ENCODE data around the gene COL5A2.
A peak's percentile ranks its signal among the peaks of the same experiment; 100 is the strongest.

Gene COL5A2

DNA sequence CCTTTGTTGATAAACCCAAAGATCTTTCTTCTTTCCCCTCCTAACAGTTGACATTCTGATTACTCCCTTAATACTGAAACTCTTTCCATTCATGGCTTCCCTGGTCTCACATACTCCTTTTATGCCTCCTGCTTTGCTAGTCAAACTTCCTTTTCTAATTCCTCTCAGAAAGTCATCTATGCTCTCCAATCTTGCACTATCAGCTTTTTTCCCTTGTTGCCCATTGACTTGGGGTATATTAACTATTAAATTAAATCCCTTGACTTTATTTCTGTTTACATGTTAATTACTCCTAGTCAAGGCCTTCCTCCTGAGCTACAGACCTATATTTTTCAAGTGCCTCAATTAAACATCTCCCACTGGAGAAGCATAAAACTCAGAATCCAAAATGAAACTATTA lies 3.6 kb upstream of the COL5A2 start:
- H3K4me3 ChIP-seq, result no peak overlapping the region
- H3K27ac ChIP-seq, result no peak overlapping the region

DNA sequence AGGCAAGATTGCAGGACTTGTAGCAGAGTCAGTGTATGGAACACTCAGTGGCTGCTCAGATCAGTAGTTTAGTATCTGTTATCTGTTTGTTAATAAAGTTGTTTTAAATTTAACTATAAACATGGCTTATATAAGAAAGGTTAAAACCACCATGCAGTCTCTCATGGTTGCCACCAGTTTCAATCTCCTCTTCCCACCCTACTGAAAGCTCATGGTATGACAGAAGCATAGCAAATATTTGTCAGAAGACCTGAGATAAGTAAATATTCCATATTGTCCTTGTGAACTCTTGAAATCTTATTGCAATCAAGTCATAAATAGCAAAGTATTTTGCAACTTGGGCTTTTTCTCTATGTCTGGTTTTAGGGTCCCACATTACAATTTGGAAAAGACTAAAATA lies 2.1 kb upstream of the COL5A2 start:
- H3K4me3 ChIP-seq, result no peak overlapping the region
- no peak overlapping the region for H3K27ac ChIP-seq

DNA sequence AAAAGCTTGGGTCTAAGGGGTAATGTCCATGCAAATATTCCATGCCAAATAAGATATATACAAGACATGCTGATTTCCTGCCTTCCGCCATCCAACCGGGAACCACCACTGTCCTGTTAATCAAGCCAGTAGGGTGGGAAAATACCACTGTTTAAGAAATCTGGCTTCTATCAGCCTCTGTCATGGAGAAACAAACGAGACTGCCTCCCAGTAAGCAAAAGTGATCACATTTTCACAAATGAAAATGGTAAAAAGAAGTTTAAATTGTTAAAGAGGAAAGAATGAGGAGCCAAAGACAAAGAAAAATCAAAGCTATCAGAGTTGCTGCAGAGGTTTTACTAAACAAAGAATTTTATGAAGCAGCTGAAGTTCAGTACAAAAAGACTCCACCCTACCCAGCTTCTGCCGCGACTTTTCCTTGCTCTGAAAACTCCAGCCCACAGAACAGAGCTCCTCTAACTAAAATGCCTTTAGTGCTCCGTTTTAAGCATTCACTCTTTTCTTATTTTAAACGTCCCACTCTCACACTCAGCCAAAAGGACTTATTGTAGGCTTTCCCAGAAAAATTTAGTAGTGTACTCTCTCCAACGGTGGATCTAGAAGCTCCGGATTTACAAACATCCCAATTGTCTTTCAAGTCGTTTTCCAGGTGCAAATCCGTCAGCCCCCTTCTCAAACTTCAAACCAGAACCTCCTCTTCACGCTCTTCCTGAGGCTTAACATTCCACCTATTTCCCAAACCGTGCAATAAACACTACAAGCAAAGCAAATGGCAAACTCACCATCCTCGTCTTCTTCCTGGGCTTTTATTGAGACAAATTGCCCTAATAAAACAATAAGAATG lies 613 bp downstream of the COL5A2 start:
- Histone ChIP-seq H3K27ac (peak overlapping the region in 19 of 21 experiments; percentile 45 to 89 (median 74)), H3K4me3 (peak overlapping the region; percentile 24 to 51 (median 42))

DNA sequence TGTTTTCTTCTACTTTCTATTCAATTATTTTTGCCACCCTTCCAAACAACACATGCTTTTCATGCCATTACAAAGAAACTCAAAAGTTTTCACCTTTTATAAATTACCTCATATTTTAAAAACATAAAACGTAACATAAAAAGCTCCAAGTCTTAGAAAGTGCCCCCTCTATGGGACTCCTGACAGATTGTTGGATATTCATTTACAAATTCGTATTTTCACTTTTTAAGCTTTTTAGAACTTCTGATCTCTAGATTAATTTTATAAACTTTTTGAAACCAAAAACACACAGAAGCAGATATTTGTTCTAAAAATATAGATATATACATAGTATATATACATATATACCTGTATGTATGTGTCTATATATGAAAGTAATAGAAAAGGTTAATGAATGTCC lies 1.5 kb downstream of the COL5A2 start:
- peak overlapping the region in 15 of 21 experiments; percentile 1 to 89 (median 74) for H3K27ac ChIP-seq
- peak overlapping the region; percentile 24 to 51 (median 42) for H3K4me3 ChIP-seq

DNA sequence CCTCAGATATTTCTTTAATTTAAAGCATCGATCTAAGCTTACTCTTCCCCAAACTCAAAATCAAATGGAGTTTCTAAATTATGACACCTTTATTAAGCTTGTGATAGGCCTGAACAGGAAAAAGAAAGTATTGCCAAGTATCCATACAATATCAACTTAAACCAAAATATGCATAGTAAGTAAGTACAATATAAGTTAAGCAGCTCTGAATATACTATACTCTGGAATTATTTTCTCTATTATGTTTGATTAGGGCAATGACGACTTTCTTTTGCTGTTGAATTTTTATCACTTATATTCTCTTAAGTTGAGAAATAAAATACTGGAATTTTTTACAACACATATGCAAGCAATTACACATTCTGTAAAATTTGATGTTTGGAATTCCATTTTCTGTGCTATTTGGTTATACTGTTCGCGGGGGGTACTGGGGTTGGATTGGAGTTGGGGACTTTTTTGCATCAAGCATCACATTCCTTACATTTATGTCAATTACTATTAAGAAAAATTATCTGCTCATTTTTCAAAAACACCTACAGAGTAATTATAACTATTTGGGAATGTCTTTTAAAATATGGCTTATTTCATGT lies 2.2 kb downstream of the COL5A2 start:
- peak overlapping the region in 12 of 21 experiments; percentile 1 to 89 (median 62) for H3K27ac ChIP-seq

DNA sequence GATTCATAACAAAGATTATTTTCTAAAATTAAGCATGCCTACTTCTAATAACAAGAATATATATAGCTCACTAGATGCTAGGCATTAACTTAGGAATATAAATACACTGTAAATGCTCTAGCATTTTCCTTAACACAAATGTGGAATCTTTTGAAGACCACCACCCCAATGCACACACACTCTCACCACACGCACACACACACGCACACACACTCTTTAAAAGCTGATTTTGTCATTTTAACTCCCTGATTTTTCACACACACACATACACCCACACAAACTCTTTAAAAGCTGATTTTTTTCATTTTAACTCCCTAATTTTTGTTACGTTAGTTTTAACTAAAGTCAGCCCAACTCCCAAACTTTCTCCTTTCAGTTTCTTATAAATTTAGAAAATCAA lies 3.0 kb downstream of the COL5A2 start:
- Histone ChIP-seq H3K27ac (peak overlapping the region in 10 of 21 experiments; percentile 30 to 89 (median 57)), H3K4me3 (peak overlapping the region; percentile 1 to 51 (median 42))

More for the DNA sequence above, 2.2 kb downstream of the COL5A2 start:
- peak overlapping the region in 6 of 7 experiments; percentile 24 to 51 (median 43) for H3K4me3 ChIP-seq

DNA sequence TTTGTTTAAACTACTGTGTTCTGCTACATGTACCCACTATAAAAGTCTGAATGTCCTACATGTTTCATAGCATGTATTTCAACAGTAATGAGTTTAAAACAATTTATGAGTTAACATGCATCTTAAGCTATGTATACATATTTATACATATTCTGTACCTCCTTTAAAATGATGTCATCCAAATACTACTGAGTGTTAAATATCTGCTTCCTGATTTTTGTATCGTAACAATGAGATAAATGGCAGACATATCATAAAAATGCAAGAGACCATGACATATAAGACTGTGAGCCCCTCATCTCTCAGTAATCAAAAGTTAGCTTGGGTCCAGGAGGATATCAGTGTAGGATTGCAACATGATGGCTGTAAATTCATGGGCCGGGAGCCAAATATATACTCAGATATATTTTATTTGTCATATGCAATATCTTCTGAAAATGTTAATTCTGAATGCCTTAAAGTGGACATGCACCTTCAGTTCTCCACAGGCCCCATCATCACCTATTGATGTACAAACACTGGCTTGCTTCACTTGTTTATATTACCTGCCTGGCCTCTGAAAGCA lies 3.6 kb downstream of the COL5A2 start:
- peak overlapping the region in 5 of 7 experiments; percentile 1 to 51 (median 42) for H3K4me3 ChIP-seq
- peak overlapping the region in 2 of 21 experiments; percentile 81 to 89 for H3K27ac ChIP-seq

DNA sequence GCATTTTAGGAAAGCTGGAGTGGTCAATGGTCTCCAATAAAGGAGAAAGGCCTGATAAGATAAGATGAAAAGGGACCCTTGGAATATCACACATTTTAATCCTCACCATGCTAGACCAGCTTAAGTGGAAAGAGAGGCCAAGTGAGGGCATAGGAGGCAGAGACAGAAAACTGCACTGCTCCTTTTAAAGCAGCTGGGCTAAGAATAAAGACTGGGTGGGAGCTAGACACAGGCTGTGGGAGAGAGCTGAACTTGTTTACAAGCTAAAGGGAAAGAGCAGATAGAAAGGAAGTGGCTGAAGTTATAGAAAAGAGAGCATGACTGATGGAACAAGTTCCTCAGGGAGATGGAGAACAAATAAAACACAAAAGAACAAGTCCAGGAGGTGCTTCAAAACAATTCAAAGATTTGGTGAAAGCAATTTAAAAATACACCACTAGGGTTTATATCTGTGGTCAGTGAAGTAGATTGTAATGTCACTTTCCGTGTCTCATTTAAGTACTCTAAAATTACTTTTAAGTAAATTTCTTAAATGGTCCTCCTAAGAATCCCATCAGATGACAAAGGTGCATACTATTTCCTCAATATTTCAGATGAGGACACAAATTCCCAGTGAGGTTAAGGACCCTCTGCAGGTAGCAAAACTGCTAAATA lies 7.5 kb downstream of the COL5A2 start:
- H3K4me3 ChIP-seq, result no peak overlapping the region
- H3K27ac ChIP-seq, result peak overlapping the region in 4 of 21 experiments; percentile 1 to 34 (median 11)

DNA sequence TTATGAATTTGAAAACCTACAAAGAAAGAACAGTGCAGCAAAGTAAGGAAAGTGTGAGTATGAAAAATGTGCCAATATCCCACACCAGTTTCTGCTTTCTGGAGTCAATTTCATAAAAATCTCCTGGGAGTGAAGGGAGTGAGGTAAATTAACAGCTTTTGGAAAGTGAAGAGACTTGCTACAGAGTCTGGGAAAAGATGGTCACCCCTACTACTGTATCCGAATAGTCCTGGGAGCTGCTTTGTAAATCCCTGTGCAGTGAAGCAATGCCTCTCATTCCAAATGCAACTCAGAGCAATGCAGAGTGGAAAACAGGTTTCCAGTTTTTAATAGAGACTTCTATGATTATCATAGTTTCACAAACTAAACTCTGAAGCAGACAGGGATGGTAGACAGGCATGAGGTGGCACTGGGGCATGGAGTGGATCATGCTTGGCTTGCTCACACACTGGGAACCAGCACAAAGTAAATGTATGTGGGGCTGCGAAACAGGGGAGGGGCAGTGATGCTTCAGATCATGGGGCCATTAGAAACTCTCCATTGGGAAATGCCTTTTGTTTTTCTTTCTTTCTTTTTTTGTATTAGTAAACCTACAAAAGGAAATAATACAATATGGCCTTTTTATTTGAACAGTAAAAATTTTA lies 10.6 kb downstream of the COL5A2 start:
- peak overlapping the region in 1 of 21 experiments; percentile 42 for H3K27ac ChIP-seq

DNA sequence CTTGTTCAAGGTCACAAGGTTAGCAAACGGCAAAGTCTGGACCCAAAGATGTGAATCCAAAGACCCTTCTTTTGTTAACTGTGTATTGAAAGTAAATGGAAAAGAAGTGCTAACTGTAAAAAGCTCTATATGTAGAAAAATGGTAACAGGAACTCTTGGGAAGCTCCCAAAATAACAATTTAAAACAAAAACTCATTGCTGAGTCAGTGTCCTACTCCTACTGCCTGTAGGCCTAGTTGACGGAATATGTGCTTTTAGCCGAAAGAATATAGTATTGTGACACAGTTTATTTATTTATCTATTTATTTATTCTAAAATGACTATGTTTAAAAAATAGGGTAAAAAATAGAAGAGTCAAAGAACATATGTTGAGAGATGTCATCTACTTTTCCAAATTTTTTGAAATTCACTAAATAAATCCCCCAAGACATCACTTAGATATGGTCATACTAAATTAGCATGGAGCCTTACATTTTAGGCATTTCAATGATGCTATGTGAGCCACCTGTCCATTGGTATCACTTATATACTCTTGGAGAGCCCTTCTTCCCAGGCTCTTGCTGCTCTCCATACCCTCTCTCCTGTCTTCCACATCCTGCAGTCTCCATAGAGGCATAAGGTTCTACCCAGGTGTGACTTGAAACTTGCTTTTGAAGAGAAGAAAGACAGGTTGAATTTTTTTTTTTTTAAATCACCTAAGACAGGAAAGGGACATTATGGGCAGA lies 13.7 kb downstream of the COL5A2 start:
- peak overlapping the region in 1 of 21 experiments; percentile 5 for H3K27ac ChIP-seq
- H3K4me3 ChIP-seq, result no peak overlapping the region

More for the DNA sequence above, 10.6 kb downstream of the COL5A2 start:
- no peak overlapping the region for H3K4me3 ChIP-seq

DNA sequence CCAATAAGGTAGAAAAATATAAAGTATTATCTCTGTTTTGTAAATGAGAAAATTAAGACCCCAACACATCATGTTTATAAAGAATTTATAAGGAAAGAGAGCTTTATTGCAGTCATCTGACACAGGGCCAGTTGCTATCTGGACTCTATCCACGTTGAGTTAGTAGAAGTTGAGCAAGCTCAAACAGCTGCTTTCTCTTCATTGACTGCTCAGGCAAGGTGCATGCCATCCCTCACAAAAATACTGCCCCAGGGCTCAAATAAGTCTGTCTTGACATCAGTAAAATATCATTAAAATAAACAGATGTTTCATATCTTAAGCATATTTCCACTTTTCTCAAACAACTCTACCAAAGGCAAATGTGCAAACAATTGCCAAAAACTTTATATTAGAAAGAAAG lies 14.8 kb downstream of the COL5A2 start:
- Histone ChIP-seq H3K4me3 (no peak overlapping the region), H3K27ac (peak overlapping the region in 1 of 21 experiments; percentile 15)

DNA sequence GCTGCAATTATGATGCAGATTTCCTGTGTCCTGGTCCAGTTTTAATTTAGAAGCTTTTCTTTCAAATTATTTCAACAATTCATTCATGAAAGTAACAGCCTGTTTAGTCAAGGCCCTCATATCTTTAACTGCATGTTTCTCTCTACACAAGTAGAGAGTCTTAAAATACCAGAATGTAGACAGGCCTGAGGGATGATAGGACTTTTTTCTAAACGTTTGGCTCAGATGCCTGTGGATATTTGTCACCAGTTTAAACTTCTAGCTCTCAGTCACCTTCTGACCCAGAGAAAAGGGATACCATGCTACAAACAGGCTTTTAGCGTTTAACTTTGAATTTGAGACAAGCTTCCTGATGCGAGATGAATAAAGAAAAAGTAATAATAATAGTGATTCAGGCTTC lies 15.7 kb downstream of the COL5A2 start:
- peak overlapping the region in 1 of 21 experiments; percentile 20 for H3K27ac ChIP-seq

DNA sequence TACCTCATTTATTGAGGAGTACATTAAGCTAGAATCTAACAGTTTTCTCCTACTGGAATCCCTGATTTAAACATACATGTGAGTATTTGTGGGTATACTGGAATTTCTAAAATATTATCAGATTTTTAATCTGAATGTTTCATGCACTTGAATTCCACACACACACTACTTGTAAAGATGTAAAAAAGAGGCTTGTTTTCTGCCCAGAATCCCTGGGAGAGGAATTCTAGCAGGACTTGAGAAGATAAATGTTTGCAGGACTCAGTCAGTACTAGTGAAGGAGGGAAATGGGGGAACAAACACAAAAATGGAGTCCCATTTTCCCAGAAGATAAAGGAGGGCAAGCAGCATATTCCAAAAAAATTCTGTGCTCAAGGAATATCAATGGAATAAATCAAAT lies 17.0 kb downstream of the COL5A2 start:
- Histone ChIP-seq H3K4me3 (no peak overlapping the region), H3K27ac (no peak overlapping the region)

More for the DNA sequence above, 15.7 kb downstream of the COL5A2 start:
- no peak overlapping the region for H3K4me3 ChIP-seq

DNA sequence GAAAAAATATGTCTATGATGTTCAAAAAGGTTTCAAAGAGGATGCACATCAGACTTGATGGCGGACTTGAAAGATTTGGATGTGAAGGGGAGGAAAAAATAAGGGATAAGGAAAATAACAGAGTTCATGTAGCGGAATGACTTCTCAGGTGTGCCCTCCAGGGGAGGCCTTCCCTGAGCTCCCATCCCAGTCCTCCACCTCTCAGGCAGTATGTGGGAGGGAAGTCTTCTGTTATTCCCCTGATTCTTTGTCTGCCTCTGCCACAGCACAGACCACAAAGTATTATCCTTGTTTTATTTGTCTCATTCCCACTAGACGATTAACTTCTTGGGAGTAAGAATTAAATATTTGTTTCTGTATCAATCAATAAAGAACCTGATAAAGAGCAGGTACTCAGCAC lies 17.7 kb downstream of the COL5A2 start:
- Histone ChIP-seq H3K4me3 (no peak overlapping the region), H3K27ac (no peak overlapping the region)

DNA sequence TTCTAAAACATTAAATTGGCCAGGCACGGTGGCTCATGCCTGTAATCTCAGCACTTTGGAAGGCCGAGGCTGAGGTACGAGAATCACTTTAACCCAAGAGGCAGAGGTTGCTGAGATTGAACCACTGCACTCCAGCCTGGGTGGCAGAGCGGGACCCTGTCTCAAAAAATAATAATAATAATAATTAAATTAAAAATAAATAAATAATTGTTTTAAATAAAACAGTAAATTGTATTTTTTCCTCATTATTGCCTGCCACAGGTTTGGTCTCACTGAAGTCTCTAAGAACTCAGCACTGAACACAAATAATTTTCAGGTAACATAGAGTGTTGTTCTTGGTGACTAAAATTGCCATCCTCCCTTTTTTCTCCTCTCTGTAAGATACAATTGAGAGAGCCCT lies 19.8 kb downstream of the COL5A2 start:
- Histone ChIP-seq H3K27ac (no peak overlapping the region), H3K4me3 (no peak overlapping the region)

DNA sequence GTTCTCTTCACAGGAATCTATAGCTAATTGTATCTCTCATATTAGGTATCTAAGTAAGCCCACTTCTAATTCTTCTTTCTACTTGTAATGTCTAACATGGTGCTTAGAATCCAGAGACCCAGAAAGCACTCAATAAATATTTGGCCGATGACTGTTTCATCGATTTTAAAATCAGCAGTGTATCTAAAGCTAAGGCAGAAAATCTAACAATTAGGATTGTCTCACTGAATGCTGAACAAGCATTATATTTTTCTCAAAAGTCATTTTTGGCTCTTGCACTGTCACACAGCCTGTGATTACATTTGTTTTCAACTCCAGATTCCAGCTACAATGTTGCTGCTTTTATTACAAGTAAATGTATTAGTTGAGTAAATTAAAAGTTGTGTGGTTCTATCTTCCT lies 20.3 kb downstream of the COL5A2 start:
- Histone ChIP-seq H3K4me3 (no peak overlapping the region), H3K27ac (no peak overlapping the region)

DNA sequence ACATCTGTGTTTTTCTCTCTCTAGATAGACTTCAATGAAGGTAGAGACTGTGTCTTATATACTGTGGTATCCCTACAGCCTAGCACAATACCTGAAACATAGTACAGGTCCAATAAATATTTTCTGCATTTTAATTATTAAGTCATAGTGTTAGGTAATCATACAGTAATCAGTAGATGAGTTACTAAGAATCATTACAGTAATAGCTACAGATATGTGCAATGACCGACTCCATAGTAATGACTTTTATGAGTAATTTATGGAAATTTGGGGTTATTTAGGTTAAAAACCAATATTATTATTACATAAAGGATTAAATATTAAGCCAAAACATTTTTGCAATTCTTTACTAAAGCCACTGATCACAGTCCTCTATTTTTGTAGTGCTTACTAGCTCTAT lies 21.6 kb downstream of the COL5A2 start:
- H3K27ac ChIP-seq, result no peak overlapping the region

DNA sequence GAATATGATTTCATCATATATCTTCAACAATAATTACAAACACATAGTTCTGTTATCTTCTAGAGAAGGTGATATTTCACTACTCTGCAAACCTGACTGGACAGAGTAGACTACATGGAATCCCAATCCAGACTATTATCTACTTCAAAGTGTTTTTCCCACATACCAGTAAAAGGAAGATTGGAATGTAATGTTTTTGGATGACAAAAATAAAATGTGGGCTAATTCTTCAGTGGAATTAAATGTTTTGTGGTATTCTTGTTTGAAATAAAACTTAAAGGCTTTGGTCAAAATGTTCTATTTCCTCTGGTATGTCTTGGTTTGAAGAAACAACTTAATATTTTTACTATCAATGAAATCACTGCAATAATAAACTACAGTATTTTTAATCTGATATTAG lies 22.1 kb downstream of the COL5A2 start:
- no peak overlapping the region for H3K4me3 ChIP-seq
- no peak overlapping the region for H3K27ac ChIP-seq

More for the DNA sequence above, 21.6 kb downstream of the COL5A2 start:
- H3K4me3 ChIP-seq, result no peak overlapping the region

DNA sequence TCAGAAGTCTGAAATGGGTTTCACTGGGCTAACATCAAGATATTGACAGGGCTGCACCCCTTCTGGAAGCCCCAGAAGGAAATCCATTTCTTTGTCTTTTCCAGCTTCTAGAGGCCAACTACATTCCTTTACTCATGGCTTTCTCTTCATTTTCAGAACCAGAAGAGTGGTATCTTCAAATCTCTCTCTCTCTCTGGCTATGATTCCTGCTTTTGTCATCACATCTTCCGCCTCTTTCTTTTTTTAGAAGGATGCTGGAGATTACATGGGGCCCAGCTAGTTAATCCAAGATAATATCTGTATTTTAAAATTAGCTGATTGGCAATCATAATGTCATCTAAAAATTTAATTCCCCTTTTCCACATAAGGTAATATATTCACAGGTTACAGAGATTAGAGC lies 23.8 kb downstream of the COL5A2 start:
- H3K27ac ChIP-seq, result no peak overlapping the region
- no peak overlapping the region for H3K4me3 ChIP-seq
